Lower lobe of right lung (tissue), 2 donors: ENCODE measurements around the gene SORCS1. TPM values are rescaled to one million over a fixed set of nuclear protein-coding genes. Genes with fewer than 3 reads are reported as not detected.

Source experiments
- ATAC-seq, 2 donors: fragments of 200-7000 bp; cut with Tn5 transposase; one replicate each; pipeline ENCODE4 v1.9.1; 2020 to 2022; ENCODE audit warnings: mild to moderate bottlenecking in 2 of 2, moderate library complexity in 2 of 2
- DNase-seq: peaks from one replicate; pipeline ENCODE4 v3.0.0-alpha.2; 2020
- H3K27ac ChIP-seq: fragments of 200-600 bp; one replicate; pipeline ENCODE4 v1.8.0; 2022
- H3K27me3 ChIP-seq: fragments of 200-600 bp; one replicate; pipeline ENCODE4 v1.8.0; 2022; ENCODE audit warnings: low read depth
- H3K36me3 ChIP-seq: fragments of 200-600 bp; one replicate; pipeline ENCODE4 v1.8.0; 2022; ENCODE audit warnings: mild to moderate bottlenecking
- H3K4me1 ChIP-seq: fragments of 200-600 bp; one replicate; pipeline ENCODE4 v1.8.0; 2022
- H3K4me3 ChIP-seq: fragments of 200-600 bp; one replicate; pipeline ENCODE4 v1.8.0; 2022; ENCODE audit warnings: mild to moderate bottlenecking
- H3K9me3 ChIP-seq: fragments of 200-600 bp; one replicate; pipeline ENCODE4 v1.8.0; 2022
- intact Hi-C: fragments of 100-400 bp; cut with DNase I; formaldehyde crosslinking; loops from one replicate; pipeline ENCODE4 v1.11.0; 2022
- total RNA-seq: library from RNA; stranded (reverse); fragmentation: NEBNext Ultra II Directional; extraction: Animal tissue kit (Norgen Biotek cat#: 25700); gene quantifications from one replicate; pipeline ENCODE4 v1.2.1, GENCODE V29; 2021
- TF ChIP-seq, protein P1 (sequence below): fragments of 200-600 bp; IDR thresholded peaks from one replicate; pipeline ENCODE4 v1.8.0; 2022; ENCODE audit warnings: antibody characterized with exemption, mild to moderate bottlenecking
- donor health status: DM: no; HTN: yes; CAD: no; lungs with severe emphysema.

The SORCS1 gene
- total RNA-seq, 1 donor from 2014 or later = 0.15 TPM

DNA sequence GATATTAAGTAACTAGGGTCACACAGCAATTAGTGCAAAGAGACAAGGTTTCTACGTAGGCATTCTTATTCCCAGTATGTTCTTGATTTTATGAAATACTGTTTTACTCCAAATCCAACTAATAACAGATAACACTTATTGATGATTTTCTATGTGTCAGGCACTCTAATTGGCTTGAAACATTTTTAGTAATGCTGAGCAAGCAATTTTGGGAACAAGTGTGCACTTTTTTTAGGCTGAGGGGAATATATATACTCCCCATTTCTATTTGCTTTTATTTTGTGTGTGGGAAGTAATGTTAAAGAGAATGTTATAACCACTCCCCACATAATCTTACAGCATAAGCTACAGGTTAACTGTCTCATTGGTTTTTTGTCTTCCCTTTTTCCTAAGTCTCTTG, 4.2 kb upstream of the SORCS1 start:
- Histone ChIP-seq H3K27ac (no peak overlapping the region), H3K9me3 (no peaks in the 10 kb centered on the region), H3K36me3 (no peaks in the 10 kb centered on the region), H3K27me3 (peaks cover 29% of the 10 kb centered on the region), H3K4me1 (no peaks in the 10 kb centered on the region), H3K4me3 (no peak overlapping the region)
- TF ChIP-seq, protein P1, sequence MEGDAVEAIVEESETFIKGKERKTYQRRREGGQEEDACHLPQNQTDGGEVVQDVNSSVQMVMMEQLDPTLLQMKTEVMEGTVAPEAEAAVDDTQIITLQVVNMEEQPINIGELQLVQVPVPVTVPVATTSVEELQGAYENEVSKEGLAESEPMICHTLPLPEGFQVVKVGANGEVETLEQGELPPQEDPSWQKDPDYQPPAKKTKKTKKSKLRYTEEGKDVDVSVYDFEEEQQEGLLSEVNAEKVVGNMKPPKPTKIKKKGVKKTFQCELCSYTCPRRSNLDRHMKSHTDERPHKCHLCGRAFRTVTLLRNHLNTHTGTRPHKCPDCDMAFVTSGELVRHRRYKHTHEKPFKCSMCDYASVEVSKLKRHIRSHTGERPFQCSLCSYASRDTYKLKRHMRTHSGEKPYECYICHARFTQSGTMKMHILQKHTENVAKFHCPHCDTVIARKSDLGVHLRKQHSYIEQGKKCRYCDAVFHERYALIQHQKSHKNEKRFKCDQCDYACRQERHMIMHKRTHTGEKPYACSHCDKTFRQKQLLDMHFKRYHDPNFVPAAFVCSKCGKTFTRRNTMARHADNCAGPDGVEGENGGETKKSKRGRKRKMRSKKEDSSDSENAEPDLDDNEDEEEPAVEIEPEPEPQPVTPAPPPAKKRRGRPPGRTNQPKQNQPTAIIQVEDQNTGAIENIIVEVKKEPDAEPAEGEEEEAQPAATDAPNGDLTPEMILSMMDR = no peak
- ATAC-seq (no peak), DNase-seq (no peak)
- intact Hi-C loops = no loop called here

DNA sequence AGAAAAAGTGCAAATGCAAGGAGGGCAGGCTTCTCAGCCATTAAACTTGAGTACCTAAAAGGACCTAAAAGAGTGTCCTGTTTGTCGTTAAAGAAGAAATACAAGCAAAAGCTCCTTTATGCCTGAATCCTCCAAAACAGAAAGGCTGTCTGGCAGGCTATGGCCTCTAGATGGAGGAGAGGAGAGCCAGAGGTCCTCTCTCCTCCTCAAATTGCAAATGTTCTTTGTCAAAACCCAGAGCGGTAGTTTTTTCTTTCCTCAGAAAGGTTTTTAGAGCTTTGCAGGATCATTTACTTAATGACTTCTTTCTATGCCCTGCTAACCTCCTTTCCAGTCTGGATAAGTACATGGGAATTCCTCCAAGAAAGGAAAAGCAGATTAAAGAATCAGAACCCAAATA, 1.9 kb upstream of the SORCS1 start:
- Histone ChIP-seq H3K36me3 (no peaks in the 10 kb centered on the region), H3K27me3 (peaks cover 33% of the 10 kb centered on the region), H3K9me3 (no peaks in the 10 kb centered on the region), H3K4me1 (no peaks in the 10 kb centered on the region), H3K4me3 (no peak overlapping the region), H3K27ac (no peak overlapping the region)
- TF ChIP-seq, protein P1 = no peak
- intact Hi-C loops = no loop called here
- ATAC-seq (no peak), DNase-seq (no peak)

DNA sequence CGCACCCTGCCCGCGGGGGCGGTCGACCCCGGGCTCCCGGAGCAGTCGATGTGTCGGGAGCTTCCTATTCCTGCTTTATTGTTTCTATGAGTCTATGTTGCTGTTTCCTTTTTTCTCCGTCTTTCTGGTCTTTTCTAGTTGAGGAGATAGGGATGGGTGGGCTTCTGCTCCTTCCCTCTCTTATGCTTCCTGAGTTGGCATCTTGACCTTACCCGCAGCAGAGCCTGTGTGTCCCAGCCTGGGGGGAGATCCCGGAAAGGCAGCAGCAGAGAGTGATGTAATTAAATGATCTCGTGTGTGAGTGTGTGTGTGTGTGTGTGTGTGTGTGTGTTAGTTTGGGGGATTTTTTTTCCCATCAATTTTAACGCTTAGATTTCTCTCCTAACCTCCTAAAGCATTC, 486 bp upstream of the SORCS1 start:
- Histone ChIP-seq H3K27ac (no peak overlapping the region), H3K9me3 (no peaks in the 10 kb centered on the region), H3K4me1 (no peaks in the 10 kb centered on the region), H3K36me3 (no peaks in the 10 kb centered on the region), H3K27me3 (peaks cover 37% of the 10 kb centered on the region), H3K4me3 (no peak overlapping the region)
- no peak for ATAC-seq
- TF ChIP-seq, protein P1 = no peak
- DNase-seq = no peak
- intact Hi-C loops = no loop called here

DNA sequence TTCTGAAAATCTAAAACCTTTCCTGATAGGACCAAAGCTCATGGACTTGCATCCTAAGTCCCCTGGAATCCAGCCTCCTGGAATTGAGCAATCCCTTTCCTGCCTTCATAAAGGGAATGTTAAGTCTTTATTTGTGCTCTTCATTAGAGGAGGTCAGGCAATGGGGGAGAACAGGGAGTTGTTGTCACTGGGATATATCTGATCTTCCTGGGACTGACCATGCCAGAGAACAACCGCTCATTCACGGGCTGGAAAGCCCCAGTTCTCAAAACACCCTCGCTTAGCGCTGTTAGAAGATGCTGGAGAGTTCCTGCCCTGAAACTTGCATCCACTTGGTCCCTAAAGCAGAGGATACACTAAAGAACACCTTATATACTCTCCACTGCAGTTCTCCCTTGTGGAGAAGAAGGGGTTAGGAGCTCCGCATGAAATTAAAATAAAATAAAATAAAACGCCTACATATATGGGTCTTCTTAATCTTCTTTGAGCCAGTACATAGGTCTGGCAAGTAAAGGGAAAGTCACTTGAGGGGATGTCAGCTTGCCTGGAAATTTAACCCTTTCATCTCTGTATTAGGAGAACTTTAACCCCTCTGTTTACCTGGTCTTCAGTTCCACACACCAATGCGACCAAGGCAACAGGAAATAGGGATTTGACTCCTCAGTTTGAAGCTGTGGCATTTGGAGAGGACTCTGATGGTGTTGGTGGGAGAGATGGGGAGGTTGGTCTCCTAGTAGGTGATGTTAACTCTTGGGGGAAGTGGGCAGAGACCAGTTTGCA, 1.2 kb downstream of the SORCS1 start:
- H3K36me3 ChIP-seq = no peaks in the 10 kb centered on the region
- no peaks in the 10 kb centered on the region for H3K4me1 ChIP-seq
- intact Hi-C loops = no loop called here
- TF ChIP-seq, protein P1 = no peak
- H3K27ac ChIP-seq = no peak overlapping the region
- no peaks in the 10 kb centered on the region for H3K9me3 ChIP-seq
- no peak overlapping the region for H3K4me3 ChIP-seq
- DNase-seq = no peak
- peaks cover 34% of the 10 kb centered on the region for H3K27me3 ChIP-seq
- no peak for ATAC-seq

DNA sequence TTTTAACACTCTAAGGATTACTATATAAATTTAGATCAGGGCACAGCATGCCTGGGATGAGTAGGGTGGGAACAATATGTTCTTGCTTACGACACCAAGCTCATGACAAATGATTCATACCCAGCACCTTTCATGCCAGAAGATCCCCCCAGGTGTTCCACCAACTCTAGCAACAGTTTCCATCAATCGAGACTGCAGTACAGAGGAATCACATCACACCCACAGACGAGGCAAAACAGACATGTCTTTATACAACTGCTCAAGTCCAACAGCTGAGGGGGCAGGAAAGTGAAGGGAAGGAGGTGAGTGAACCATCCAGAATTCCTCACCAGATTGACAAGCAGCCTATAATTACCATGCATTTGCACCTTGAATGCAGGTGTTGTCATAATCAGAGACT, 3.6 kb downstream of the SORCS1 start:
- Histone ChIP-seq H3K36me3 (no peaks in the 10 kb centered on the region), H3K4me3 (no peak overlapping the region), H3K9me3 (no peaks in the 10 kb centered on the region), H3K27ac (no peak overlapping the region), H3K4me1 (no peaks in the 10 kb centered on the region), H3K27me3 (peaks cover 23% of the 10 kb centered on the region)
- intact Hi-C loops = no loop called here
- TF ChIP-seq, protein P1 = no peak
- ATAC-seq = no peak
- no peak for DNase-seq
